Stimulated activated naive CD4-positive, alpha-beta T cell (primary cell): ENCODE data around the gene CHD5.

Experiments used
- DNase-seq, 6 experiments: peaks; one replicate each; lab custom pipeline; 2025; lab: John Stamatoyannopoulos, UW

The CHD5 gene

GRCh38 chr1:6174621-6175410 is 5.3 kb downstream of the CHD5 start:
- no peak for DNase-seq

GRCh38 chr1:6172549-6172948 is 7.6 kb downstream of the CHD5 start:
- no peak for DNase-seq

GRCh38 chr1:6171548-6172124 is 8.5 kb downstream of the CHD5 start:
- DNase-seq = no peak

- no peak for DNase-seq
These were observed 9.3 kb downstream of the CHD5 start for GRCh38 chr1:6170742-6171201.

GRCh38 chr1:6170116-6170741 is 9.9 kb downstream of the CHD5 start:
- no peak for DNase-seq

GRCh38 chr1:6168947-6169586 is 11.1 kb downstream of the CHD5 start:
- DNase-seq = no peak

- DNase-seq = no peak
These were observed 12.5 kb downstream of the CHD5 start for GRCh38 chr1:6167391-6168303.

GRCh38 chr1:6166655-6167390 is 13.3 kb downstream of the CHD5 start:
- no peak for DNase-seq

- no peak for DNase-seq
These were observed 13.9 kb downstream of the CHD5 start for GRCh38 chr1:6166221-6166620.

- DNase-seq = no peak
These were observed 14.6 kb downstream of the CHD5 start for GRCh38 chr1:6165441-6165985.

GRCh38 chr1:6165027-6165426 is 15.1 kb downstream of the CHD5 start:
- no peak for DNase-seq

GRCh38 chr1:6163973-6164617 is 16.0 kb downstream of the CHD5 start:
- DNase-seq = no peak

- DNase-seq = no peak
These were observed 16.7 kb downstream of the CHD5 start for GRCh38 chr1:6163191-6163972.

GRCh38 chr1:6162773-6163172 is 17.3 kb downstream of the CHD5 start:
- DNase-seq = no peak

- DNase-seq = no peak
These were observed 17.8 kb downstream of the CHD5 start for GRCh38 chr1:6162341-6162740.

GRCh38 chr1:6158181-6158580 is 21.9 kb downstream of the CHD5 start:
- no peak for DNase-seq

- DNase-seq = no peak
These were observed 22.5 kb downstream of the CHD5 start for GRCh38 chr1:6157528-6158174.

- no peak for DNase-seq
These were observed 23.0 kb downstream of the CHD5 start for GRCh38 chr1:6157132-6157527.
